WTC11 (cell line): Measurements from ENCODE around the gene DNAH1. TPM values are rescaled to one million over a fixed set of nuclear protein-coding genes. Genes with fewer than 3 reads are reported as not detected.

Source experiments
- ATAC-seq: fragments of 200-7000 bp; cut with Tn5 transposase; 2 replicates; pipeline ENCODE4 v1.10.0; 2021; ENCODE audit warnings: mild to moderate bottlenecking, moderate library complexity
- CTCF ChIA-PET: fragments of 300-600 bp; sonication (Branson Sonifier 250); formaldehyde crosslinking; loops from one replicate; lab custom pipeline; 2021; ENCODE audit warnings: antibody characterized with exemption; lab: Charles Lee
- POLR2A ChIA-PET: fragments of 350-600 bp; sonication (Branson Sonifier 250); formaldehyde crosslinking; loops from one replicate; lab custom pipeline; 2021; ENCODE audit warnings: antibody characterized with exemption; lab: Charles Lee
- DNase-seq: peaks from one replicate; pipeline ENCODE4 v3.0.0; 2021; ENCODE audit warnings: low spot score
- H3K27ac Mint-ChIP-seq: 2 replicates; pipeline ENCODE4 v1.8.0; 2021; ENCODE audit warnings: mixed read lengths
- H3K27me3 Mint-ChIP-seq: 2 replicates; pipeline ENCODE4 v1.8.0; 2021; ENCODE audit warnings: low read depth, mild to moderate bottlenecking, moderate library complexity, mixed read lengths
- H3K36me3 Mint-ChIP-seq: 2 replicates; pipeline ENCODE4 v1.8.0; 2021; ENCODE audit warnings: mixed read lengths
- H3K4me1 Mint-ChIP-seq: 2 replicates; pipeline ENCODE4 v1.8.0; 2022; ENCODE audit warnings: mixed read lengths
- H3K4me3 Mint-ChIP-seq: 2 replicates; pipeline ENCODE4 v1.8.0; 2021; ENCODE audit warnings: mild to moderate bottlenecking, moderate library complexity, mixed read lengths
- H3K9me3 Mint-ChIP-seq: 2 replicates; pipeline ENCODE4 v1.8.0; 2021; ENCODE audit warnings: mixed read lengths
- ATF3 ChIP-seq: sonication (generic); formaldehyde crosslinking; conservative IDR thresholded peaks from 2 replicates; pipeline ENCODE4 v1.8.1; 2022; ENCODE audit warnings: mild to moderate bottlenecking, missing genetic modification reagents
- EMX1 ChIP-seq: fragments of 250-450 bp; sonication (Bioruptor Pico); IDR thresholded peaks from 2 replicates; pipeline ENCODE4 v1.8.0; 2021; ENCODE audit warnings: mild to moderate bottlenecking
- ETV6 ChIP-seq: sonication (generic); formaldehyde crosslinking; IDR thresholded peaks from 2 replicates; pipeline ENCODE4 v1.8.1; 2022; ENCODE audit warnings: mild to moderate bottlenecking, missing genetic modification reagents
- GRHL2 ChIP-seq: fragments of 250-450 bp; sonication (Bioruptor Pico); IDR thresholded peaks from 2 replicates; pipeline ENCODE4 v1.8.0; 2022; ENCODE audit warnings: mild to moderate bottlenecking, moderate library complexity; ENCODE audit not compliant: insufficient replicate concordance, severe bottlenecking
- IRF1 ChIP-seq: sonication (generic); formaldehyde crosslinking; IDR thresholded peaks from 2 replicates; pipeline ENCODE4 v1.8.0; 2023; ENCODE audit warnings: missing genetic modification reagents
- MAX ChIP-seq: sonication (generic); formaldehyde crosslinking; IDR thresholded peaks from 2 replicates; pipeline ENCODE4 v1.8.0; 2022; ENCODE audit warnings: mild to moderate bottlenecking, missing genetic modification reagents
- MLX ChIP-seq: sonication (generic); formaldehyde crosslinking; IDR thresholded peaks from 2 replicates; pipeline ENCODE4 v1.8.1; 2023; ENCODE audit warnings: mild to moderate bottlenecking, missing genetic modification reagents, moderate library complexity
- MXD4 ChIP-seq: fragments of 250-450 bp; sonication (Bioruptor Pico); IDR thresholded peaks from 2 replicates; pipeline ENCODE4 v1.8.0; 2021; ENCODE audit warnings: mild to moderate bottlenecking, moderate library complexity, borderline replicate concordance
- MYBL2 ChIP-seq: sonication (generic); formaldehyde crosslinking; IDR thresholded peaks from 2 replicates; pipeline ENCODE4 v1.8.1; 2023; ENCODE audit warnings: mild to moderate bottlenecking, moderate library complexity, missing genetic modification reagents
- NFATC4 ChIP-seq: fragments of 250-450 bp; sonication (Bioruptor Pico); IDR thresholded peaks from 2 replicates; pipeline ENCODE4 v1.9.0; 2021; ENCODE audit warnings: mild to moderate bottlenecking
- NFE2L1 ChIP-seq: sonication (generic); formaldehyde crosslinking; IDR thresholded peaks from 2 replicates; pipeline ENCODE4 v1.8.1; 2023; ENCODE audit warnings: missing genetic modification reagents
- NFYB ChIP-seq: sonication (generic); formaldehyde crosslinking; conservative IDR thresholded peaks from 2 replicates; pipeline ENCODE4 v1.8.0; 2022; ENCODE audit warnings: low read depth, missing genetic modification reagents
- OVOL2 ChIP-seq: fragments of 250-450 bp; sonication (Bioruptor Pico); IDR thresholded peaks from 2 replicates; pipeline ENCODE4 v1.9.0; 2021; ENCODE audit warnings: mild to moderate bottlenecking, borderline replicate concordance
- PRDM15 ChIP-seq: sonication (generic); formaldehyde crosslinking; IDR thresholded peaks from 2 replicates; pipeline ENCODE4 v1.8.0; 2022; ENCODE audit warnings: missing genetic modification reagents
- TCF7 ChIP-seq: sonication (generic); formaldehyde crosslinking; IDR thresholded peaks from 2 replicates; pipeline ENCODE4 v1.8.0; 2022; ENCODE audit warnings: mild to moderate bottlenecking, low read depth, missing genetic modification reagents, moderate library complexity
- USF1 ChIP-seq: sonication (generic); formaldehyde crosslinking; IDR thresholded peaks from 2 replicates; pipeline ENCODE4 v1.8.0; 2022; ENCODE audit warnings: mild to moderate bottlenecking, missing genetic modification reagents
- ZNF121 ChIP-seq: sonication (generic); formaldehyde crosslinking; IDR thresholded peaks from 2 replicates; pipeline ENCODE4 v1.8.0; 2023; ENCODE audit warnings: missing genetic modification reagents
- ZNF396 ChIP-seq: fragments of 250-450 bp; sonication (Bioruptor Pico); IDR thresholded peaks from 2 replicates; pipeline ENCODE4 v1.8.0; 2021; ENCODE audit warnings: mild to moderate bottlenecking, moderate library complexity, borderline replicate concordance
- ZNF423 ChIP-seq: fragments of 250-450 bp; sonication (Bioruptor Pico); IDR thresholded peaks from 2 replicates; pipeline ENCODE4 v2.1.2; 2022; ENCODE audit warnings: mild to moderate bottlenecking, moderate library complexity
- total RNA-seq: library from RNA; stranded (reverse); gene quantifications from 3 replicates; pipeline ENCODE4 v1.2.3, GENCODE V29; 2021

DNAH1 gene
- total RNA-seq, 1 experiment from 2014 or later: 1.5 TPM

- TF ChIP-seq PRDM15 (CRISPR knock-in tag) (peak; percentile 33; the same call in 1 of the 2 replicates), ZNF121 (no peak)
Measured at GRCh38 chr3:52319921-52320595, 3.9 kb downstream of the DNAH1 start (continued).

- no peaks in the 10 kb centered on the region for H3K36me3 Mint-ChIP-seq
- ATAC-seq: no peak
- peaks cover 6% of the 10 kb centered on the region; the same call in 1 of the 2 replicates for H3K4me1 Mint-ChIP-seq
- H3K4me3 Mint-ChIP-seq: no peak overlapping the region
- H3K27me3 Mint-ChIP-seq: peaks cover 21% of the 10 kb centered on the region
- no peak for DNase-seq
- no peak overlapping the region for H3K27ac Mint-ChIP-seq
- ChIA-PET CTCF (interaction anchor here (1.4 kb wide), 1 partner anchor 64 kb away, joined by 3 read pairs; no protein-coding TSS in a partner anchor), POLR2A (no interaction called here)
- no peaks in the 10 kb centered on the region for H3K9me3 Mint-ChIP-seq
- TF ChIP-seq NFE2L1 (no peak), ATF3 (CRISPR knock-in tag) (no peak), MXD4 (CRISPR knock-in tag) (no peak), MLX (CRISPR knock-in tag) (no peak), ZNF423 (no peak), GRHL2 (CRISPR knock-in tag) (no peak), EMX1 (CRISPR knock-in tag) (no peak), TCF7 (CRISPR knock-in tag) (no peak), OVOL2 (CRISPR knock-in tag) (no peak), USF1 (CRISPR knock-in tag) (no peak), NFYB (no peak), MAX (CRISPR knock-in tag) (no peak), NFATC4 (CRISPR knock-in tag) (no peak), MYBL2 (CRISPR knock-in tag) (no peak), IRF1 (CRISPR knock-in tag) (no peak), ZNF396 (CRISPR knock-in tag) (no peak), ETV6 (CRISPR knock-in tag) (no peak)
Measured at GRCh38 chr3:52321481-52321880, 5.4 kb downstream of the DNAH1 start.
